HepG2 (cell line): ENCODE results near the gene C10orf71. TPM values are rescaled to one million over a fixed set of nuclear protein-coding genes. Genes with fewer than 3 reads are reported as not detected.

ENCODE experiments used
- ATAC-seq: fragments of 200-7000 bp; cut with Tn5 transposase; 3 replicates; pipeline ENCODE4 v1.9.1; 2020; ENCODE audit warnings: mild to moderate bottlenecking, moderate library complexity
- BruUV-seq: library from RNA; stranded (reverse); fragments of 400-500 nt; replicated peaks from 2 replicates; lab custom pipeline; 2021; lab: Mats Ljungman, UMichigan
- CTCF ChIA-PET: fragments of 300-600 bp; formaldehyde crosslinking; extraction: SDS; loops from one replicate; lab custom pipeline; 2021; ENCODE audit warnings: low total read pairs, inconsistent platforms, low intra/inter-chr PET ratio; lab: Yijun Ruan, JAX
- POLR2A ChIA-PET: fragments of 350-600 bp; sonication (Branson Sonifier 250); formaldehyde crosslinking; loops from one replicate; lab custom pipeline; 2020; ENCODE audit warnings: antibody characterized with exemption, inconsistent platforms; lab: Yijun Ruan, JAX
- DNase-seq: peaks from one replicate; pipeline ENCODE4 v3.0.0-alpha.2; 2015; ENCODE audit warnings: low spot score
- FAIRE-seq: peaks from 3 replicates; lab custom pipeline; 2011; peaks lifted over from hg19 to GRCh38; lab: Jason Lieb, UNC
- H2AFZ ChIP-seq: one replicate; pipeline ENCODE4 v1.6.1; 2011; ENCODE audit warnings: low read length, inconsistent platforms
- H3K27ac ChIP-seq: fragments of 300-600 bp; 3 replicates; pipeline ENCODE4 v1.8.0; 2011; ENCODE audit warnings: mixed run types, mild to moderate bottlenecking, mixed read lengths, low read length, inconsistent platforms; ENCODE audit not compliant: insufficient read depth; ENCODE audit errors: extremely low read length
- H3K27me3 ChIP-seq, 2 experiments: fragments of 200-600 bp in 1 of 2; 2 replicates in 1 of 2; 3 replicates in 1 of 2; pipeline versions ENCODE4 v1.6.0 to v1.8.0; 2011; ENCODE audit warnings: low read length in 2 of 2, mild to moderate bottlenecking in 2 of 2, moderate library complexity in 2 of 2, inconsistent platforms in 1 of 2; ENCODE audit not compliant: insufficient read depth in 2 of 2, control insufficient read depth in 1 of 2
- H3K36me3 ChIP-seq, 2 experiments: fragments of 200-600 bp in 1 of 2; replicated peaks in 1 of 2; 2 replicates in 1 of 2; 3 replicates in 1 of 2; pipeline versions ENCODE4 v1.5.1 to v1.8.0; 2011; ENCODE audit warnings: low read length in 2 of 2, inconsistent platforms in 1 of 2; ENCODE audit not compliant: insufficient read depth in 2 of 2, control insufficient read depth in 1 of 2
- H3K4me1 ChIP-seq: 2 replicates; pipeline ENCODE4 v1.5.1; 2012; ENCODE audit warnings: low read length, inconsistent platforms; ENCODE audit not compliant: insufficient read depth
- H3K4me2 ChIP-seq: 2 replicates; pipeline ENCODE4 v1.6.0; 2011; ENCODE audit warnings: low read depth, low read length, inconsistent platforms
- H3K4me3 ChIP-seq, 3 experiments: fragments of 200-600 bp in 1 of 3; sonication (generic), shearing (Covaris generic) in 1 of 3; replicated peaks in 1 of 3; 2 replicates each; pipeline ENCODE4 v1.5.1; 2011 to 2016; ENCODE audit warnings: low read length in 3 of 3, inconsistent platforms in 2 of 3, low read depth in 2 of 3, mild to moderate bottlenecking in 2 of 3, control low read depth in 1 of 3, mixed read lengths in 1 of 3; ENCODE audit not compliant: insufficient read depth in 1 of 3
- H3K79me2 ChIP-seq: one replicate; pipeline ENCODE4 v1.6.1; 2011; ENCODE audit warnings: low read length, inconsistent platforms; ENCODE audit not compliant: insufficient read depth
- H3K9ac ChIP-seq: 2 replicates; pipeline ENCODE4 v1.6.0; 2011; ENCODE audit warnings: mild to moderate bottlenecking, low read depth, low read length, inconsistent platforms; ENCODE audit not compliant: insufficient read depth
- H3K9me3 ChIP-seq: 2 replicates; pipeline ENCODE4 v1.5.1; 2012; ENCODE audit warnings: mild to moderate bottlenecking, low read length
- H4K20me1 ChIP-seq: 2 replicates; pipeline ENCODE4 v1.6.0; 2011; ENCODE audit warnings: inconsistent platforms, mild to moderate bottlenecking, low read length, moderate library complexity; ENCODE audit not compliant: insufficient read depth
- FOXK2 ChIP-seq: fragments of 450-650 bp; IDR thresholded peaks from 2 replicates; pipeline ENCODE4 v1.6.1; 2016
- GFI1 ChIP-seq: sonication (generic); formaldehyde crosslinking; IDR thresholded peaks from 2 replicates; pipeline ENCODE4 v1.5.0; 2020; ENCODE audit warnings: missing genetic modification reagents, mild to moderate bottlenecking, borderline replicate concordance
- TAF15 ChIP-seq: fragments of 200-400 bp; formaldehyde crosslinking; IDR thresholded peaks from one replicate; pipeline ENCODE4 v1.6.1; 2018; ENCODE audit warnings: mild to moderate bottlenecking, low read depth, low read length; ENCODE audit not compliant: poor library complexity, severe bottlenecking
- TEAD2 ChIP-seq: sonication (generic); formaldehyde crosslinking; IDR thresholded peaks from 2 replicates; pipeline ENCODE4 v1.9.0; 2021; ENCODE audit warnings: missing genetic modification reagents
- ZNF446 ChIP-seq: sonication (generic); formaldehyde crosslinking; IDR thresholded peaks from 2 replicates; pipeline ENCODE4 v1.5.0; 2020; ENCODE audit warnings: mild to moderate bottlenecking, missing genetic modification reagents
- whole genome bisulfite sequencing: methylation state at CpG from one replicate; pipeline ENCODE4 v1.1.6; 2017; ENCODE audit warnings: low lambda C conversion rate; 5-methylcytosine and 5-hydroxymethylcytosine counted together
- in situ Hi-C: cut with HindIII; loops from 2 replicates; pipeline ENCODE4 v1.10.0; 2017; ENCODE audit warnings: low pct_unique_long_range_greater_than_20kb; ENCODE audit not compliant: extremely low pct_ligation_motif_present
- intact Hi-C: fragments of 100-400 bp; cut with micrococcal nuclease; formaldehyde crosslinking; loops from one replicate; pipeline ENCODE4 v1.10.0; 2022; ENCODE audit not compliant: unreplicated experiment
- polyA plus RNA-seq, 8 experiments: library from polyadenylated mRNA; depleted of rRNA in 3 of 8; stranded (reverse) in 7 of 8; unstranded in 1 of 8; fragments of >200 nt; fragmentation: Illumina TruSeq in 4 of 8; extraction: Trizol in 4 of 8; gene quantifications; 2 replicates each; pipeline versions ENCODE4 v1.2.1 to v1.2.3, GENCODE V29; 2011 to 2016; ENCODE audit warnings: low read depth in 4 of 8, missing spikeins in 1 of 8, mixed read lengths in 1 of 8; ENCODE audit not compliant: insufficient read depth in 1 of 8
- total RNA-seq, 5 experiments: library from RNA; depleted of rRNA; stranded (reverse); fragments of >200 nt; fragmentation: Illumina TruSeq; extraction: Trizol; gene quantifications; 2 replicates each; pipeline ENCODE4 v1.2.3, GENCODE V29; 2016; ENCODE audit warnings: low read depth in 1 of 5
- TF ChIP-seq, protein P1 (sequence below): sonication (generic); formaldehyde crosslinking; IDR thresholded peaks from 2 replicates; pipeline ENCODE4 v1.5.0; 2020; ENCODE audit warnings: missing genetic modification reagents
- TF ChIP-seq, protein P2 (sequence below): sonication (generic); formaldehyde crosslinking; IDR thresholded peaks from 2 replicates; pipeline ENCODE4 v1.5.0; 2020; ENCODE audit warnings: mild to moderate bottlenecking, missing genetic modification reagents

The C10orf71 gene
- total and polyA plus RNA-seq, 2 of the 13 experiments (the other 11 are each of a cell fraction or from before 2014, with no cell fraction given) = not detected

DNA sequence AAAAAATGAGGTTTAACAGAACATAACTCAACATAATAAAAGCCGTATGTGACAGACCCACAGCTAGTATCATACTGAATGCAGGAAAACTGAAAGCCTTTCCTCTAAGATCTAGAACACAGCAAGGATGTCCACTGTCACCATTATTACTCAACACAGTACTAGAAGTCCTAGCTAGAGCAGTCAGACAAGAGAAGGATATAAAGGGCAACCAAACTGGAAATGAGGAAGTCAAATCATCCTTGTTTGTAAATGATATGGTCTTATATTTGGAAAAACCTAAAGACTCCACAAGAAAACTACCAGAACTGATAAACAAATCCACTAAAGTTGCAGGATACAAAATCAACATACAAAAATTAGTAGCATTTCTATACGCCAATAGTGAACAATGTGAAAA is 45.9 kb downstream of the C10orf71 start:
- TF ChIP-seq FOXK2 = no peak
- TF ChIP-seq ZNF446 (CRISPR knock-in tag) = no peak
- TF ChIP-seq, protein P1, sequence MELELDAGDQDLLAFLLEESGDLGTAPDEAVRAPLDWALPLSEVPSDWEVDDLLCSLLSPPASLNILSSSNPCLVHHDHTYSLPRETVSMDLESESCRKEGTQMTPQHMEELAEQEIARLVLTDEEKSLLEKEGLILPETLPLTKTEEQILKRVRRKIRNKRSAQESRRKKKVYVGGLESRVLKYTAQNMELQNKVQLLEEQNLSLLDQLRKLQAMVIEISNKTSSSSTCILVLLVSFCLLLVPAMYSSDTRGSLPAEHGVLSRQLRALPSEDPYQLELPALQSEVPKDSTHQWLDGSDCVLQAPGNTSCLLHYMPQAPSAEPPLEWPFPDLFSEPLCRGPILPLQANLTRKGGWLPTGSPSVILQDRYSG (CRISPR knock-in tag) = no peak
- TF ChIP-seq TAF15 = no peak
- TF ChIP-seq, protein P2, sequence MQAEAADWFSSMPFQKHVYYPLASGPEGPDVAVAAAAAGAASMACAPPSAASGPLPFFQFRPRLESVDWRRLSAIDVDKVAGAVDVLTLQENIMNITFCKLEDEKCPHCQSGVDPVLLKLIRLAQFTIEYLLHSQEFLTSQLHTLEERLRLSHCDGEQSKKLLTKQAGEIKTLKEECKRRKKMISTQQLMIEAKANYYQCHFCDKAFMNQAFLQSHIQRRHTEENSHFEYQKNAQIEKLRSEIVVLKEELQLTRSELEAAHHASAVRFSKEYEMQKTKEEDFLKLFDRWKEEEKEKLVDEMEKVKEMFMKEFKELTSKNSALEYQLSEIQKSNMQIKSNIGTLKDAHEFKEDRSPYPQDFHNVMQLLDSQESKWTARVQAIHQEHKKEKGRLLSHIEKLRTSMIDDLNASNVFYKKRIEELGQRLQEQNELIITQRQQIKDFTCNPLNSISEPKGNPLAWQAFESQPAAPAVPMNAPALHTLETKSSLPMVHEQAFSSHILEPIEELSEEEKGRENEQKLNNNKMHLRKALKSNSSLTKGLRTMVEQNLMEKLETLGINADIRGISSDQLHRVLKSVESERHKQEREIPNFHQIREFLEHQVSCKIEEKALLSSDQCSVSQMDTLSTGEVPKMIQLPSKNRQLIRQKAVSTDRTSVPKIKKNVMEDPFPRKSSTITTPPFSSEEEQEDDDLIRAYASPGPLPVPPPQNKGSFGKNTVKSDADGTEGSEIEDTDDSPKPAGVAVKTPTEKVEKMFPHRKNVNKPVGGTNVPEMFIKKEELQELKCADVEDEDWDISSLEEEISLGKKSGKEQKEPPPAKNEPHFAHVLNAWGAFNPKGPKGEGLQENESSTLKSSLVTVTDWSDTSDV (CRISPR knock-in tag) = no peak
- TF ChIP-seq TEAD2 (CRISPR knock-in tag) = no peak
- no peak for TF ChIP-seq GFI1 (CRISPR knock-in tag)
- no peak overlapping the region for H2AFZ ChIP-seq
- no peaks in the 10 kb centered on the region for H3K27me3 ChIP-seq
- ChIA-PET CTCF (no interaction called here), POLR2A (no interaction called here)
- H3K27ac ChIP-seq = no peak overlapping the region
- ATAC-seq (no peak), FAIRE-seq (no peak), DNase-seq (no peak)
- no peak overlapping the region for H3K4me3 ChIP-seq
- intact Hi-C loops = no loop called here
- no peaks in the 10 kb centered on the region for H3K4me1 ChIP-seq
- no peaks in the 10 kb centered on the region for H3K36me3 ChIP-seq
- no peaks in the 10 kb centered on the region for H4K20me1 ChIP-seq
- 6% methylated on average over 2 of the region's 2 CpGs for WGBS
- no peaks in the 10 kb centered on the region for H3K79me2 ChIP-seq
- no peaks in the 10 kb centered on the region for H3K9me3 ChIP-seq
- in situ Hi-C loops = no loop called here
- no peak overlapping the region for H3K4me2 ChIP-seq
- no peak overlapping the region for H3K9ac ChIP-seq
- BruUV-seq = no TSS peak
